Smooth muscle cell of the coronary artery (primary cell): ENCODE results near the gene DMRT3. TPM values are rescaled to one million over a fixed set of nuclear protein-coding genes. Genes with fewer than 3 reads are reported as not detected.

Experiments used
- total RNA-seq: library from RNA; depleted of rRNA; stranded (reverse); fragments of >200 nt; gene quantifications from 2 replicates; pipeline ENCODE4 v1.2.3, GENCODE V29; 2014; ENCODE audit warnings: low replicate concordance

Gene DMRT3
- not detected in 2 replicates for total RNA-seq

GRCh38 chr9:976258-976942 is at the start of gene DMRT3:
Gene DMRT3 (plus strand): TSS chr9:976655. CDS start chr9:977002, 347 bp downstream.

Other genes with a start within 250 kb of the DMRT3 start
- not detected in 2 replicates for gene DMRT1, start 135.0 kb upstream of the DMRT3 start, total RNA-seq
- gene DMRT2, start 73.7 kb downstream of the DMRT3 start, total RNA-seq, result 0.23 and 0.45 TPM in 2 replicates